Measurements from ENCODE around the gene KCTD5. TPM values are rescaled to one million over a fixed set of nuclear protein-coding genes. Genes with fewer than 3 reads are reported as not detected.
"Not testable (repeated sequence)": the region's sequence is repeated elsewhere in the genome, so short reads cannot be mapped to it uniquely, and the experiment has no call there.

The KCTD5 gene
- total and polyA plus RNA-seq, 2 donors, result 13.7 to 18.4 TPM

- not testable (repeated sequence) for H3K27ac ChIP-seq (ENCODE audit: low read depth); H3K36me3 ChIP-seq (ENCODE audit: insufficient read depth)
Measured at GRCh38 chr16:2660755-2661373, 21.5 kb upstream of the KCTD5 start.

GRCh38 chr16:2663553-2664546 is 18.5 kb upstream of the KCTD5 start:
- H3K4me3 ChIP-seq (ENCODE audit: low read depth, low read length), result no peak overlapping the region
- 47% methylated on average over 23 of the region's 23 CpGs for WGBS

More at GRCh38 chr16:2660755-2661373, 21.5 kb upstream of the KCTD5 start:
- not testable (repeated sequence) for H3K4me1 ChIP-seq (ENCODE audit: insufficient read depth); H3K4me3 ChIP-seq (ENCODE audit: low read depth, low read length); DNase-seq (ENCODE audit: extremely low spot score)
- 39% methylated on average over 21 of the region's 21 CpGs for WGBS

GRCh38 chr16:2664574-2664982 is 17.7 kb upstream of the KCTD5 start:
- 55% methylated on average over 9 of the region's 9 CpGs for WGBS
- H3K36me3 ChIP-seq (ENCODE audit: insufficient read depth), result no peaks in the 10 kb centered on the region
- DNase-seq (ENCODE audit: extremely low spot score), result peak; percentile 48
- H3K4me1 ChIP-seq (ENCODE audit: insufficient read depth), result no peaks in the 10 kb centered on the region
- no peak overlapping the region for H3K4me3 ChIP-seq (ENCODE audit: low read depth, low read length)
- H3K27ac ChIP-seq (ENCODE audit: low read depth), result no peak overlapping the region

More at GRCh38 chr16:2663553-2664546, 18.5 kb upstream of the KCTD5 start:
- Histone ChIP-seq H3K36me3 (ENCODE audit: insufficient read depth) (no peaks in the 10 kb centered on the region), H3K4me1 (ENCODE audit: insufficient read depth) (no peaks in the 10 kb centered on the region), H3K27ac (ENCODE audit: low read depth) (peak overlapping the region; percentile 67)
- DNase-seq (ENCODE audit: extremely low spot score), result peak; percentile 56

- not testable (repeated sequence) for H3K27ac ChIP-seq (ENCODE audit: low read depth); H3K36me3 ChIP-seq (ENCODE audit: insufficient read depth); H3K4me1 ChIP-seq (ENCODE audit: insufficient read depth); DNase-seq (ENCODE audit: extremely low spot score); H3K4me3 ChIP-seq (ENCODE audit: low read depth, low read length)
- 66% methylated on average over 7 of the region's 7 CpGs for WGBS
Measured at GRCh38 chr16:2666671-2667070, 15.7 kb upstream of the KCTD5 start.

- H3K4me1 ChIP-seq (ENCODE audit: insufficient read depth); H3K4me3 ChIP-seq (ENCODE audit: low read depth, low read length); H3K36me3 ChIP-seq (ENCODE audit: insufficient read depth); H3K27ac ChIP-seq (ENCODE audit: low read depth); DNase-seq (ENCODE audit: extremely low spot score): not testable (repeated sequence)
- 73% methylated on average over 10 of the region's 10 CpGs for WGBS
Measured at GRCh38 chr16:2669587-2669986, 12.7 kb upstream of the KCTD5 start.

- not testable (repeated sequence) for DNase-seq (ENCODE audit: extremely low spot score); H3K36me3 ChIP-seq (ENCODE audit: insufficient read depth); H3K27ac ChIP-seq (ENCODE audit: low read depth); H3K4me1 ChIP-seq (ENCODE audit: insufficient read depth); H3K4me3 ChIP-seq (ENCODE audit: low read depth, low read length)
- WGBS, result 9% methylated on average over 15 of the region's 15 CpGs
Measured at GRCh38 chr16:2670017-2670416, 12.3 kb upstream of the KCTD5 start.

- H3K4me1 ChIP-seq (ENCODE audit: insufficient read depth); DNase-seq (ENCODE audit: extremely low spot score); H3K4me3 ChIP-seq (ENCODE audit: low read depth, low read length); H3K27ac ChIP-seq (ENCODE audit: low read depth); H3K36me3 ChIP-seq (ENCODE audit: insufficient read depth): not testable (repeated sequence)
- 69% methylated on average over 10 of the region's 10 CpGs for WGBS
Measured at GRCh38 chr16:2671193-2671592, 11.1 kb upstream of the KCTD5 start.

- Histone ChIP-seq H3K4me3 (ENCODE audit: low read depth, low read length) (no peak overlapping the region), H3K27ac (ENCODE audit: low read depth) (no peak overlapping the region), H3K36me3 (ENCODE audit: insufficient read depth) (no peaks in the 10 kb centered on the region), H3K4me1 (ENCODE audit: insufficient read depth) (no peaks in the 10 kb centered on the region)
- 93% methylated on average over 13 of the region's 13 CpGs for WGBS
- no peak for DNase-seq (ENCODE audit: extremely low spot score)
Measured at GRCh38 chr16:2671741-2672140, 10.6 kb upstream of the KCTD5 start.

GRCh38 chr16:2673066-2673999 is 9.0 kb upstream of the KCTD5 start:
- no peaks in the 10 kb centered on the region for H3K4me1 ChIP-seq (ENCODE audit: insufficient read depth)

GRCh38 chr16:2675021-2675420 is 7.3 kb upstream of the KCTD5 start:
- H3K36me3 ChIP-seq (ENCODE audit: insufficient read depth), result no peaks in the 10 kb centered on the region
- no peak overlapping the region for H3K27ac ChIP-seq (ENCODE audit: low read depth)
- H3K4me1 ChIP-seq (ENCODE audit: insufficient read depth), result no peaks in the 10 kb centered on the region
- no peak overlapping the region for H3K4me3 ChIP-seq (ENCODE audit: low read depth, low read length)
- DNase-seq (ENCODE audit: extremely low spot score), result no peak
- WGBS, result 79% methylated on average over 7 of the region's 7 CpGs

More at GRCh38 chr16:2673066-2673999, 9.0 kb upstream of the KCTD5 start:
- WGBS, result 1% methylated on average over 106 of the region's 107 CpGs
- Histone ChIP-seq H3K4me3 (ENCODE audit: low read depth, low read length) (peak overlapping the region; percentile 62), H3K36me3 (ENCODE audit: insufficient read depth) (no peaks in the 10 kb centered on the region), H3K27ac (ENCODE audit: low read depth) (peak overlapping the region; percentile 86)
- peak; percentile 84 for DNase-seq (ENCODE audit: extremely low spot score)

GRCh38 chr16:2675714-2676113 is 6.6 kb upstream of the KCTD5 start:
- no peaks in the 10 kb centered on the region for H3K4me1 ChIP-seq (ENCODE audit: insufficient read depth)
- no peak overlapping the region for H3K27ac ChIP-seq (ENCODE audit: low read depth)
- 82% methylated on average over 16 of the region's 16 CpGs for WGBS
- H3K4me3 ChIP-seq (ENCODE audit: low read depth, low read length), result no peak overlapping the region
- no peaks in the 10 kb centered on the region for H3K36me3 ChIP-seq (ENCODE audit: insufficient read depth)
- DNase-seq (ENCODE audit: extremely low spot score), result no peak

- not testable (repeated sequence) for H3K27ac ChIP-seq (ENCODE audit: low read depth); H3K4me3 ChIP-seq (ENCODE audit: low read depth, low read length); DNase-seq (ENCODE audit: extremely low spot score); H3K36me3 ChIP-seq (ENCODE audit: insufficient read depth); H3K4me1 ChIP-seq (ENCODE audit: insufficient read depth)
- 96% methylated on average over 3 of the region's 3 CpGs for WGBS
Measured at GRCh38 chr16:2676937-2677336, 5.4 kb upstream of the KCTD5 start.
